Urinary bladder (tissue), 4 donors: ENCODE measurements around the gene TAF15. TPM values are rescaled to one million over a fixed set of nuclear protein-coding genes. Genes with fewer than 3 reads are reported as not detected.

Experiments
- DNase-seq: peaks from one replicate; pipeline ENCODE4 v3.0.0-alpha.2; 2015; ENCODE audit errors: extremely low spot score
- H3K27ac ChIP-seq: one replicate; pipeline ENCODE4 v1.5.1; 2013; ENCODE audit warnings: low read depth, mild to moderate bottlenecking, moderate library complexity
- H3K36me3 ChIP-seq: one replicate; pipeline ENCODE4 v1.6.1; 2013; ENCODE audit warnings: mild to moderate bottlenecking, moderate library complexity; ENCODE audit not compliant: insufficient read depth
- H3K4me1 ChIP-seq: one replicate; pipeline ENCODE4 v1.6.1; 2013; ENCODE audit warnings: mild to moderate bottlenecking, moderate library complexity; ENCODE audit not compliant: insufficient read depth
- H3K4me3 ChIP-seq: one replicate; pipeline ENCODE4 v1.5.1; 2013; ENCODE audit warnings: low read depth, low read length
- WGBS: extraction: QIAGEN DNeasy Blood & Tissue Kit; methylation state at CpG from one replicate; pipeline ENCODE4 v1.1.7; 2013; 5-methylcytosine and 5-hydroxymethylcytosine counted together
- polyA plus RNA-seq: library from polyadenylated mRNA; stranded (reverse); fragments of 200-250 nt; gene quantifications from one replicate; pipeline ENCODE4 v1.2.3, GENCODE V29; 2013
- total RNA-seq: library from RNA; depleted of rRNA; stranded (reverse); fragments of >200 nt; gene quantifications from one replicate; pipeline ENCODE4 v1.2.3, GENCODE V29; 2014
- donor health status: healthy with polysubstance abuse.
- donor health status: healthy.

Gene TAF15
- total and polyA plus RNA-seq, 2 donors: 129 to 134 TPM

DNA sequence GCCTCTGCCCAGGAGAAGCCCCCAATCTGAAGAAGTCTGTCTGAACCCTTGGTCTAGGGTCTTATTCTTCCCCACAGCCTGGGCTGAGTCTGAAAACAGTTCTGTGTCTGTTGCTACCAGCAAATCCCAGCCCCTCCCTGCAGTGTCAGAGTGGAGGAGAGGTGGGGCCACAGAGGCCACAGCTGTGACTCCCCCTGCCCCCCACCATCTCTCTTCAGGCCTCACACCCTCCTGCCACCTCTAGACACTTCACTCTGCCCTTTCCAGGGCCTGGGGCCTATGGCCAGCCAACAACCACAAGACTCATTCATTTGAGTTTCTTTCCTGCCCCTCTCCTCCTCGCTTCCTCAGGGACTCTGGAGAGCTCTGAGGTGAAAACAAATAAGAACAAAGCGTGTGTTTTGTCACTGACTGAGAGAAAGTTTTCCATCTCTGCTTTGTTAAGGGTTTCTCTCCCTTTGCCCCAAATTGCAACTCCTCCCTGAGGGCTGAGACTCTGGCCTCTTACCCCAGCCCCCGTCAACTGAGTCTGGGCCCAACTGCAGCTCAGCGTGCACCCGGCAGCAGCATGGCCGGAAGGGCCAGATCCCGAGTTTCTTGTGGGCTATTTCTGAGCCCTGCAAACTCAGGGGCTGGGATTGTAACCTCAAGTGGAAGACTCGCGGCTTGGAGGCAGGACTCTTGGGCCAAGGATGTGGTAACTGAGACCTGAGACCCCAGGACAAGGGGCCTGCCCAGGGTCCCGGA lies 35.4 kb upstream of the TAF15 start:
- no peaks in the 10 kb centered on the region for H3K4me1 ChIP-seq
- no peak for DNase-seq
- WGBS: 30% methylated on average over 10 of the region's 10 CpGs
- no peak overlapping the region for H3K27ac ChIP-seq
- H3K4me3 ChIP-seq: no peak overlapping the region
- no peaks in the 10 kb centered on the region for H3K36me3 ChIP-seq

DNA sequence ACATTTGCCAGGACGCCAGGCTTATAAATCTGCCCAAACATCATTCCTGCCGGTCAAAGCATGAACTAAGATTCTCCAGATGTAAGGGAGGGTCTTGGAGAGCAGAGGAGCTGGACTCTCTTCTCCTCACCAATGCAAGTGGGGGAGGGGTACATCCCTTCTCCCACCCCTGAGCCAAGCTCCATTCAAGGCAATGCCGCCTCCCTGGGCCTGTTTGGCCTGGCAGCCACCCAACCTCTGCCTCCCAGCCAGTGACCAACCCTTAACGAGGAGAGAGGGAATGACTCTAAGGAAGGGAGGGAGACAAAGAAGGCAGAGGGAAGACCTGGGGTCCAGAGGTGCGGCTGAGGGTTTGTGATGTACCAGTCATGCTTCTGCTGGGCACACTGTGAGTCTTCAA lies 34.8 kb upstream of the TAF15 start:
- no peak overlapping the region for H3K4me3 ChIP-seq
- WGBS: 35% methylated on average over 5 of the region's 5 CpGs
- no peak overlapping the region for H3K27ac ChIP-seq
- H3K4me1 ChIP-seq: no peaks in the 10 kb centered on the region
- DNase-seq: no peak
- no peaks in the 10 kb centered on the region for H3K36me3 ChIP-seq

DNA sequence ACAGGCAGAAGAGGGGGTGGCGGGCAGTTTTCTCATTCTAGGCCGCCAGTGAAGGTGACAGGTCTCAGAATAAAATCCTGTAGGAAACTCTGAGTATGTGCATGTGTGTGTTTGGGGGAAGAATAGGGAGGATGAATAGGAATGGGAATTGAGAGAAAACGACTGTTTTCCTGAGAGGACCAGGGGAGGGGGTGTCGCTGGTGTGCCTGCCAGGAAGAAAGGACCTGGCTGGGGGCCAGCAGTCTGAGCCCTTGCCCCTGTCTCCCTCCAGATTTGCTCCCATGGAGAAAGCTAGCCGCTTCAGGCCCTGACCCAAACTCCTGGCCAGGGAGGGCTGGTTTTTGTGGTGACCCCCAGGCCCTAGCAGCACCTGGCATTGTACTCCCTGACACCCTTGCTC lies 34.2 kb upstream of the TAF15 start:
- no peak for DNase-seq
- WGBS: 41% methylated on average over 5 of the region's 5 CpGs
- Histone ChIP-seq H3K4me3 (no peak overlapping the region), H3K27ac (no peak overlapping the region), H3K36me3 (no peaks in the 10 kb centered on the region), H3K4me1 (no peaks in the 10 kb centered on the region)

DNA sequence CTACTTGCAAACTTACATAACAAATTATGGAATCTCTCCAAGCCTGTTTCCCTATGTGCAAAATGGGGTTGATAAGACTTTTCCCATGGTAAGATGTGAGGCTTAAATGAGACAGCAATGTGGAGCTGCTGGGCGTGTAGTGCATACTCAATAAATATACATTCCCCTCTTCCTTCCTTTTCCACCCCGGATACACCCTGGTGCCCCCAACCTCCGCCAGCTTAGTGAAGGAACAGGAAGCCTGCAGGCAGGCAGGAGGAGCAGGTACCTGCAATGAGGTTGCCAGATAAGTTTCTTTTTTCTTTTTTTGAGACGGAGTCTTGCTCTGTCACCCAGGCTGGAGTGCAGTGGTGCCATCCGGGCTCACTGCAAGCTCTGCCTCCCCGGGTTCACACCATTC lies 33.7 kb upstream of the TAF15 start:
- WGBS: 56% methylated on average over 6 of the region's 6 CpGs
- DNase-seq: no peak
- Histone ChIP-seq H3K4me3 (no peak overlapping the region), H3K36me3 (no peaks in the 10 kb centered on the region), H3K27ac (no peak overlapping the region), H3K4me1 (no peaks in the 10 kb centered on the region)

DNA sequence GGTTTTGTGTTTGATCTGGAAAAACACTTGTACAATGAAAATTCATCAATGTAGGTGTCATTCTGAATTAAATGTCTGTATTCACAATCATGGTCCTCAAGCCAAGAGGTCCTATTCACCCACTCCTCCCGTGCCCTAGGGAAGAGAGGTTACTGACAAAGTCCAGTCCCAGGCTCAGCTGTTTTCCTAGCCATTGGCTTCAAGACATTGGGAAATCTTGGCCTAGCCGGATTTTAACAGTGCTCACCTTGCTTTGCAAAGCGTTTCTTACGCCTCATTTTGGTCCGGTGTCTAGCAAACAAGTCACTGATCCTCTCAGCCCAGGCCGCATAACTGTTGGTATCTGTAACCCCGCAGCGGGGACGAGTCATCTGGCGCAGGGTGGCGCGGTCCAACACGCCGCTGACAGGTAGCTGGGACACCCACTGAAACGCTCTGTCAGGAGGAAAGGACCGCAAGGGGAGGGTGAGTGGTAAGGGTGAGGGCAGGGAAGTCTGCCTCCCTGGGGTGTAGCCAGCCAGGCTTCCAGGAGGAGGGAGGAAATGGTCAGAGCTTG lies 30.6 kb upstream of the TAF15 start:
- WGBS: 87% methylated on average over 16 of the region's 16 CpGs
- Histone ChIP-seq H3K4me1 (no peaks in the 10 kb centered on the region), H3K27ac (no peak overlapping the region), H3K36me3 (no peaks in the 10 kb centered on the region), H3K4me3 (no peak overlapping the region)
- no peak for DNase-seq

DNA sequence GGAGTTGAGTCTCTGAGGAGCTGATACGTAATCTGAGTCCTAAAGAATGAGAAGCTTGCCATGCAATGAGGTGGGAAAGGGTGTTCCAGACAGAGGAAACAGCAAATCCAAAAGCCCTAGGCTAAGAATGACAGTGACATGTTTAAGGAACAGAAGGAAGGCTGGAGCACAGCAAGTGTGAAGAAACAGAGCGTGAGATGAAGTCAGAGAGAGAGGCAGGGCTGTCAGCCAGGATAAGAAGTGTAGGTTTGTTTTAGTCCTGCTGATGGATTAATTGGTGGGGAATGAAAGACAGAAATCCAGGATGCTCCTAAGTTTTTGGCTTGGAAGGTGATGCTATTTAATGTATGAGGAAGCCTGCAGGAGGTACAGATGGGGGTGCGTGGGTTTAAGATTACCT lies 28.3 kb upstream of the TAF15 start:
- no peaks in the 10 kb centered on the region for H3K4me1 ChIP-seq
- H3K27ac ChIP-seq: no peak overlapping the region
- 51% methylated on average over 3 of the region's 3 CpGs for WGBS

DNA sequence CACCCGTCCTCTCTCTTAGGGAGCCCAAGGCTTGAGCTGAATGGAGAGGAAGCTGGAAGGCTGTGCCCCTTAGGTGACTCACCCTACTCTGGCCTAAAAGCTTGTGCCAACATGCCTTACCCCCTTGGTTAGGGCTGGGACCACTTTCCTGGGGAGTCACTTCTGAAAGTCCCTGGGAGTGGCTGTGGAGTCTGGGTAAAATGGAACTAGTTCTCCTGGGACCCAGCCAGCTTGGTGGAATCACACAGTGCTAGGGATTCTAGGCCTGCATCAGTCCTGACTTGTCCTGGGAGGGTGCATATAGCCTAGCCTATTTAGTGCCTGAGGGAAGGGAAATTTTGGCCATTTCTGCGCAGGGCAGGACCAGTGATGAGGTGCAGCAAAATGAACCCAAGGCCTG lies 24.4 kb upstream of the TAF15 start:
- Histone ChIP-seq H3K36me3 (no peaks in the 10 kb centered on the region), H3K4me3 (no peak overlapping the region), H3K4me1 (no peaks in the 10 kb centered on the region), H3K27ac (peak overlapping the region; percentile 44)
- no peak for DNase-seq
- WGBS: 87% methylated on average over 2 of the region's 2 CpGs

More for the DNA sequence above, 28.3 kb upstream of the TAF15 start:
- no peak for DNase-seq
- Histone ChIP-seq H3K4me3 (no peak overlapping the region), H3K36me3 (no peaks in the 10 kb centered on the region)

DNA sequence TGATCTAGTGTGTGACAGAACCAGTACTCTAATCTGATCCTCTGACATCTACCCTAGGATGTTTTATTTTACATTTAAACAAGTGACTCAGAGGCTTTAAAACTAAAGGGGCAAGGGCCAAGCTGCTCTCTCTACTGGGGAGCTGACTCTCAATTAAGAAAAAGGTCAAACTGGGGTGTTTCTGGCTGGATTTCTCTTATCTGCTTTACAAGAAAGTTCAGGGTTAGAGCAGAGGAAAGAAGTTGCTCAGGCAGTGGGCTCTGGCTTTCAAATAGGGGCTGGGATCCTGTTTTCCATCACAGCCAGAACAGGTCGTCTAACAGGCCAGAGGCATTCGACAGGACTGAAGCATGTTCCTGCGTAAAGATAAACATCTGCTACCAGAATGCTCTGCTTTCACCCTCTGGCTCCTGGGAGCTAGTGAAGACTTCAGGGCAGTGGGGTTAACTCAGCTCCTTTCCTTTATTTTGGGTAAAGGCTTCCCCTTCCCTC lies 22.3 kb upstream of the TAF15 start:
- no peak overlapping the region for H3K4me3 ChIP-seq
- H3K4me1 ChIP-seq: no peaks in the 10 kb centered on the region
- WGBS: 24% methylated on average over 3 of the region's 3 CpGs
- DNase-seq: no peak
- no peaks in the 10 kb centered on the region for H3K36me3 ChIP-seq
- peak overlapping the region; percentile 89 for H3K27ac ChIP-seq

DNA sequence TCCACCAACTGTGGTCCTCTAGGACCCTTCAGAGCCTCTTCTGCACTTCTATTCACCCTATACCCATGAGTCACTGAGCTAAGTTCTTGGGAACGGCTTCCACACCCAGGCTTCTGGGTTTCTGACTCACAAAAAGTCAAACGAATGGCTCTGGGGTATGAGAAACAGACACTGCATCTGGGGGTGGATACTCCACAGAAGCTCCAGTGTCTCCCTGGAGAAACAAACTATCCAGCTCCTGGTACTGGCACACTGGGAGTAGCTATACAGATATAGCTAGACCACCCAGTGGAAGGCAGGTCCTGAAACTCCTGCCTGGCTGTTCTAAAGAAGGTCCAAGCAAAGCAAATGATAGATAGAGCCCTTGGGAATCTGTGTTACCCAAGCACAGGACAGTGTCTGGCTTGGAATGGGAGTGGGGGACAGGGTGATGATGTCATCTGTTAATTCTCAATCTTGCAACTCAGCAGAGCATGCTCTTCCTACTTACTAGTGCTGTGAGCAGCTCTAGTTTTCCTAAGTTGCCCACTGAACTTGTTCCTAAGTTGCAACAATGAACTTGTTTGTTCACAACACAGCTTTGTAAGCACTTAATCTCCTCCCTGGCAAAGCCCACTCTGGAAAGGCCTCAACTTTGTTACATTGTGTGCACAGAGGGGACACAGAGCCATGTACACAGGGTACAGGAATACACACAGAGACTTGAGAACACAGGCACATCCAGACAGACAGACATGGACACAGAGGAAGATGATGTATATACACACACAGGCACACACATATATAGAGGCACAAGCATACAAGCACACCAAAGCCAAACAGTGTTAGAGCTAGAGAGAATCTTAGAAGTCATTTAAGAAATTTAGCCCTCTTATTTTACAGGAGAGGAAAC lies 20.6 kb upstream of the TAF15 start:
- 21% methylated on average over 2 of the region's 2 CpGs for WGBS
- H3K4me1 ChIP-seq: no peaks in the 10 kb centered on the region
- DNase-seq: no peak
- H3K27ac ChIP-seq: peak overlapping the region; percentile 65
- no peaks in the 10 kb centered on the region for H3K36me3 ChIP-seq
- no peak overlapping the region for H3K4me3 ChIP-seq

DNA sequence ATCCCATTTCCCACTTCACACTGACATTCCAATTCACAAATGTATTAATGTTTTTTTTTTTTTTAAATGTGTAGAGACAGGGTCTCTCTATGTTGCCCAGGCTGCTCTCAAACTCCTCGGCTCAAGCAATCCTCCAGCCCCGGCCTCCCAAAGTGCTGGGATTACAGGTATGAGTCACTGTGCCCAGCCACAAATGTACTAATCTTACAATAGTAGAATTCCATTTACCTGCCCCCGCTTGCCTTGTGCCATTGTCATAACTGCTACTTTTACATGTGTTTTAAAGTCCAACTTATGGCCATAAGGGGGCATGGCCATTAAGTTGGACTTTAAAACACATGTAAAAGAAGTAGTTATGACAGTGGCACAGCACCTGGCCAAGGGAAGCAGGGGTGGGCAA lies 18.4 kb upstream of the TAF15 start:
- no peak for DNase-seq
- Histone ChIP-seq H3K27ac (no peak overlapping the region), H3K36me3 (no peaks in the 10 kb centered on the region), H3K4me3 (no peak overlapping the region), H3K4me1 (no peaks in the 10 kb centered on the region)
- WGBS: 90% methylated on average over 3 of the region's 3 CpGs

DNA sequence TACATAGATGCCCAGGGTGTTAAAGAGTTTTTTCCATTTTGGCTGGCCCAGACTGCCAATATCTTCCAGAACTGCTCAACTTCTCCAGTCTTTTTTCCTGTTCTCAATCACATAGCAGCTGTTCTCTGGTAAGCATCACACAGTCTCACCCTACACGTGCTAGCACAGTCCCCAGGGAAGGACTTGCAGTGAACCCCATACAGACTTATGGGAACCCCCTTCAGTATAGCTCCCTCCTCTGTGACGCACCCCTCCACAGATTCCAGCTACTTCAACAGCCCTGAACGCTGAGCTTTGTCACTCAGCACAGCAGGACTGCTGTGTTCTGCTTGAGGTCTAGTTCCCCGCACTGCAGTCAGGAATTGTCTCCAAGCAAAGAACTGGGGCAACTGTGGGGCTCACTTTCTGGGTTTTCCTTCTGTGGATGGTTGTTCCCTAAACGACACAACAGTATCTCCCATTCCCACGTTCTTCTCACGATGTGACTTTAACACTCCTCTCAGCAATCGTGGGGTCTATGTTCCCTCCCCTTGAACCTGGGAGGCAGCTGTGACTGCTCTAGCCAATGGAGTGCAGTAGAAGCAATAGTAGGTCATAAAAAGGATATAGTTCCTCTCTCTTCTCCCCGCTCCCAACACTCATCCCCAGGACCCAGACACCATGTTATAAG lies 17.5 kb upstream of the TAF15 start:
- Histone ChIP-seq H3K36me3 (no peaks in the 10 kb centered on the region), H3K4me3 (no peak overlapping the region), H3K27ac (no peak overlapping the region), H3K4me1 (no peaks in the 10 kb centered on the region)
- DNase-seq: no peak
- WGBS: 56% methylated on average over 9 of the region's 9 CpGs

DNA sequence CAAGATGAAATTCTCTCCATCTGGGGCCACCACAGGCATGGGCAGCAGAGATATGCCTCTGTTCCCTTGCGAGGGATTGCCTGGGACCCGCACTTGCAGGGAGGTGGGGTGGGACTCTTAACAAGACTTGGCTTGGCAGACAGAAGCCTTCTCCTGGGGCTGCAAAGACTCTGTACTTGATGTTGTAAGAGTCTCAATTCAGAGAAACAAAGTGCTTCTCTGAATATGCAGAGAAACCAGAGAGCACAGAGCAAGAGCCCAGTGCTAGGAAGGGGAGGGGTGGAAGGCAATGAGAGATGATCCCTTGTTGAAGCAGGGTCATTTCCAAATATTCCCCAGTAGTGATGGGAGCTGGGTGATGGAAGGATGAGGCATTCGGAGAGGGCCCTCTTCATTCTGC lies 16.0 kb upstream of the TAF15 start:
- Histone ChIP-seq H3K36me3 (no peaks in the 10 kb centered on the region), H3K4me1 (no peaks in the 10 kb centered on the region), H3K27ac (no peak overlapping the region), H3K4me3 (no peak overlapping the region)
- DNase-seq: no peak
- 54% methylated on average over 3 of the region's 3 CpGs for WGBS

DNA sequence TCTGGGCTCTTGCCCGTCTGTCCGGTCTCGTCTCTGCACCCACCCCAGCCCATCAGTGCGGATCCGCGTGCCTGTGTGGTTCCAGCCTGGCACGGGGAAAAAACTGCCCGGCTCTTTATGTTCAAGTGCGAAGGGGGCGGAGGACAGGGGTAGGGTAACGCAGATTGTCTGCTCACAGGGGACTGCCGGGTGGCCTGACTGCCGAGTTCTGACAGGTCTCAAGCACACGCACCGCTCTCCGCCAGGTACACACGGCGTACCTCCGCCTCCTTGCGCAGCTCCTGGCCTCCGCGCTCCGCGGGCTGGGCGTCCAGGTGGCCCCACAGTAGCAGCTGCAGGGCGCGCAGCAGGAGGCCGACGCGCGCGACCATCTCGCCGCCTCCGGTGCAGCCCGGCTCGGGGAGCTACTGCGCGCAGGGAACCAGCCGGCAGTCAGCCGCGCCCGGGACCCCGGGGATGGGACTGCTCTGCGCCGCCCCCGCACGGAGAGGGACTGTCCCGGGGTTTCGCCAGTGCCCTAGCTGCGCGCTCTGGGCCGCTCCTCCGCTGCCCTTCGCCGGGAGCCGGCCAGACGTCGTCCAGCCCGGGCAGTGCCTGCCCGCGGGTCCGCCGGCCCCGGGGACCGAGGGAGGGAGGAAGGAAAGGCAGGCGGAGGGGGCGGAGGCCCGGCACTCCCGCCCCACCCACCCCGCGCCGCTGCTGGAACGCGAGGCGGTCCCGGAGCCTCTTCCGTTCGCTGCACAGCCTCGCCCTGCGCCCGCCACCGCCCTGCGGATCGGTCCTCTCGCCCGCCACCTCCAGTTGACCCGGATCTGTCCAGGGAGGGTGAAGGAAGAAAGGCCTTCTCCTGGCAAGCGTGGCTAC lies 14.0 kb upstream of the TAF15 start, which contains the start of gene MMP28:
MMP28 (minus strand) TSS at position 635 of the 864 bp plus-strand sequence; CDS start at position 371, 264 bp downstream.
- no peaks in the 10 kb centered on the region for H3K4me1 ChIP-seq
- DNase-seq: no peak

More for the DNA sequence above, 14.0 kb upstream of the TAF15 start, which contains the start of gene MMP28:
- no peaks in the 10 kb centered on the region for H3K36me3 ChIP-seq
- peak within 1 kb of the TSS; percentile 25 for H3K27ac ChIP-seq
- 1% methylated on average over 89 of the region's 89 CpGs for WGBS
- peak within 1 kb of the TSS; percentile 46 for H3K4me3 ChIP-seq
